Measurements from ENCODE around the gene SASH1.
"Not testable (repeated sequence)": the region's sequence is repeated elsewhere in the genome, so short reads cannot be mapped to it uniquely, and the experiment has no call there.

DNA sequence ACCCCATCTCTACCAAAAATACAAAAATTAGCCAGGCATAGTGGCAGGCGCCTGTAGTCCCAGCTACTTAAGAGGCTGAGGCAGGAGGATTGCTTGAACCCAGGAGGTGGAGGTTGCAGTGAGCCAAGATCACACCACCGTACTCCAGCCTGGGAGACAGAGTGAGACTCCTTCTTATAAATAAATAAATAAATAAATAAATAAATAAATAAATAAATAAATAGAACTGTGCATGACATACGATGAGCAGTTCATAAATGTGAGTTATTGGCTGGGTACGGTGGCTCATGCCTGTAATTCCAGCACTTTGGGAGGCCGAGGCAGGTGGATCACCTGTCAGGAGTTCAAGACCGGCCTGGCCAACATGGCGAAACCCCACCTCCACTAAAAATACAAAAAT, 9.8 kb downstream of the SASH1 start:
- TF ChIP-seq, protein P1, sequence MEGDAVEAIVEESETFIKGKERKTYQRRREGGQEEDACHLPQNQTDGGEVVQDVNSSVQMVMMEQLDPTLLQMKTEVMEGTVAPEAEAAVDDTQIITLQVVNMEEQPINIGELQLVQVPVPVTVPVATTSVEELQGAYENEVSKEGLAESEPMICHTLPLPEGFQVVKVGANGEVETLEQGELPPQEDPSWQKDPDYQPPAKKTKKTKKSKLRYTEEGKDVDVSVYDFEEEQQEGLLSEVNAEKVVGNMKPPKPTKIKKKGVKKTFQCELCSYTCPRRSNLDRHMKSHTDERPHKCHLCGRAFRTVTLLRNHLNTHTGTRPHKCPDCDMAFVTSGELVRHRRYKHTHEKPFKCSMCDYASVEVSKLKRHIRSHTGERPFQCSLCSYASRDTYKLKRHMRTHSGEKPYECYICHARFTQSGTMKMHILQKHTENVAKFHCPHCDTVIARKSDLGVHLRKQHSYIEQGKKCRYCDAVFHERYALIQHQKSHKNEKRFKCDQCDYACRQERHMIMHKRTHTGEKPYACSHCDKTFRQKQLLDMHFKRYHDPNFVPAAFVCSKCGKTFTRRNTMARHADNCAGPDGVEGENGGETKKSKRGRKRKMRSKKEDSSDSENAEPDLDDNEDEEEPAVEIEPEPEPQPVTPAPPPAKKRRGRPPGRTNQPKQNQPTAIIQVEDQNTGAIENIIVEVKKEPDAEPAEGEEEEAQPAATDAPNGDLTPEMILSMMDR (IDR thresholded peaks at IDR 0.05; ENCODE audit: poor library complexity), result not testable (repeated sequence)
- not testable (repeated sequence) for TF ChIP-seq EZH2 (IDR thresholded peaks at IDR 0.05; ENCODE audit: borderline replicate concordance)
